ENCODE data around the gene CBFB.

- TF ChIP-seq GABPA (tag; conservative IDR thresholded peaks at IDR 0.05; ENCODE audit: low read depth) (no peak), CTCF (IDR thresholded peaks at IDR 0.05 in 2 of 3, conservative IDR thresholded peaks at IDR 0.05 in 1 of 3; ENCODE audit: insufficient read depth in 2 of 3, low read depth in 1 of 3, low read length in 3 of 3) (no peak), CEBPB (tag; IDR thresholded peaks at IDR 0.05) (no peak), TCF3 (CRISPR knock-in tag; IDR thresholded peaks at IDR 0.05) (no peak), SIX5 (IDR thresholded peaks at IDR 0.05; ENCODE audit: borderline replicate concordance in 1 of 2, insufficient read depth in 1 of 2, low read depth in 1 of 2, low read length in 2 of 2) (no peak), CBFA2T2 (conservative IDR thresholded peaks at IDR 0.05) (no peak)
- TF ChIP-seq, protein P1, sequence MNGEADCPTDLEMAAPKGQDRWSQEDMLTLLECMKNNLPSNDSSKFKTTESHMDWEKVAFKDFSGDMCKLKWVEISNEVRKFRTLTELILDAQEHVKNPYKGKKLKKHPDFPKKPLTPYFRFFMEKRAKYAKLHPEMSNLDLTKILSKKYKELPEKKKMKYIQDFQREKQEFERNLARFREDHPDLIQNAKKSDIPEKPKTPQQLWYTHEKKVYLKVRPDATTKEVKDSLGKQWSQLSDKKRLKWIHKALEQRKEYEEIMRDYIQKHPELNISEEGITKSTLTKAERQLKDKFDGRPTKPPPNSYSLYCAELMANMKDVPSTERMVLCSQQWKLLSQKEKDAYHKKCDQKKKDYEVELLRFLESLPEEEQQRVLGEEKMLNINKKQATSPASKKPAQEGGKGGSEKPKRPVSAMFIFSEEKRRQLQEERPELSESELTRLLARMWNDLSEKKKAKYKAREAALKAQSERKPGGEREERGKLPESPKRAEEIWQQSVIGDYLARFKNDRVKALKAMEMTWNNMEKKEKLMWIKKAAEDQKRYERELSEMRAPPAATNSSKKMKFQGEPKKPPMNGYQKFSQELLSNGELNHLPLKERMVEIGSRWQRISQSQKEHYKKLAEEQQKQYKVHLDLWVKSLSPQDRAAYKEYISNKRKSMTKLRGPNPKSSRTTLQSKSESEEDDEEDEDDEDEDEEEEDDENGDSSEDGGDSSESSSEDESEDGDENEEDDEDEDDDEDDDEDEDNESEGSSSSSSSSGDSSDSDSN (IDR thresholded peaks at IDR 0.05; ENCODE audit: borderline replicate concordance in 1 of 2, low read depth in 2 of 2, low read length in 2 of 2): no peak
Measured at GRCh38 chr16:67016681-67017420, 12.1 kb upstream of the CBFB start.
